ENCODE data around the gene PRRC2B.
"Not testable (repeated sequence)": the region's sequence is repeated elsewhere in the genome, so short reads cannot be mapped to it uniquely, and the experiment has no call there.

Gene PRRC2B

GRCh38 chr9:131393622-131394463 is at the start of gene PRRC2B:
Gene PRRC2B, plus strand, starts transcription at chr9:131394086. Its CDS starts 36,059 bp downstream, at chr9:131430145.
- DNase-seq: peak; percentile 89 to 94

GRCh38 chr9:131344931-131345535 is 48.9 kb upstream of the PRRC2B start:
- peak in 1 of 2 experiments; percentile 2 for DNase-seq

GRCh38 chr9:131346559-131346958 is 47.3 kb upstream of the PRRC2B start:
- no peak for DNase-seq

- no peak for DNase-seq
Measured at GRCh38 chr9:131347376-131348020, 46.4 kb upstream of the PRRC2B start.

- no peak for DNase-seq
Measured at GRCh38 chr9:131348631-131349521, 45.0 kb upstream of the PRRC2B start.

GRCh38 chr9:131349522-131349880 is 44.4 kb upstream of the PRRC2B start:
- DNase-seq: no peak

GRCh38 chr9:131349881-131350563 is 43.9 kb upstream of the PRRC2B start:
- peak; percentile 81 to 87 for DNase-seq

- not testable (repeated sequence) for DNase-seq
Measured at GRCh38 chr9:131356479-131356878, 37.4 kb upstream of the PRRC2B start.

GRCh38 chr9:131358556-131358955 is 35.3 kb upstream of the PRRC2B start:
- DNase-seq: no peak

- no peak for DNase-seq
Measured at GRCh38 chr9:131361202-131361833, 32.6 kb upstream of the PRRC2B start.

- no peak for DNase-seq
Measured at GRCh38 chr9:131365546-131365945, 28.3 kb upstream of the PRRC2B start.

- DNase-seq: no peak
Measured at GRCh38 chr9:131366761-131367401, 27.0 kb upstream of the PRRC2B start.

- no peak for DNase-seq
Measured at GRCh38 chr9:131367450-131367849, 26.4 kb upstream of the PRRC2B start.

GRCh38 chr9:131370638-131371037 is 23.2 kb upstream of the PRRC2B start:
- no peak for DNase-seq

GRCh38 chr9:131372599-131372973 is 21.3 kb upstream of the PRRC2B start:
- not testable (repeated sequence) for DNase-seq

GRCh38 chr9:131374638-131375037 is 19.2 kb upstream of the PRRC2B start:
- not testable (repeated sequence) for DNase-seq

- no peak for DNase-seq
Measured at GRCh38 chr9:131379056-131379455, 14.8 kb upstream of the PRRC2B start.

GRCh38 chr9:131382850-131383729 is 10.8 kb upstream of the PRRC2B start:
- DNase-seq: peak; percentile 64 to 88

GRCh38 chr9:131385296-131385695 is 8.6 kb upstream of the PRRC2B start:
- no peak for DNase-seq

GRCh38 chr9:131386281-131386680 is 7.6 kb upstream of the PRRC2B start:
- DNase-seq: no peak
